Liver (tissue), 9 donors: Measurements from ENCODE around the gene PMPCB. TPM values are rescaled to one million over a fixed set of nuclear protein-coding genes. Genes with fewer than 3 reads are reported as not detected.

Source experiments
- DNase-seq: peaks from one replicate; pipeline ENCODE4 v3.0.0-alpha.2; 2017; ENCODE audit warnings: low spot score
- H3K27ac ChIP-seq, 2 donors: one replicate each; pipeline ENCODE4 v1.7.0; 2013; ENCODE audit warnings: inconsistent platforms in 2 of 2, low read length in 2 of 2, control low read depth in 1 of 2, low read depth in 1 of 2, mild to moderate bottlenecking in 1 of 2
- H3K27me3 ChIP-seq, 4 donors: one replicate each; pipeline versions ENCODE4 v1.6.1 to v1.7.0; 2013; ENCODE audit warnings: low read length in 3 of 4, inconsistent platforms in 1 of 4, mild to moderate bottlenecking in 1 of 4, moderate library complexity in 1 of 4; ENCODE audit not compliant: control insufficient read depth in 4 of 4, insufficient read depth in 4 of 4
- H3K36me3 ChIP-seq, 4 donors: one replicate each; pipeline versions ENCODE4 v1.6.1 to v1.7.0; 2013; ENCODE audit warnings: low read length in 3 of 4, mild to moderate bottlenecking in 3 of 4, low read depth in 1 of 4, moderate library complexity in 1 of 4; ENCODE audit not compliant: control insufficient read depth in 4 of 4, insufficient read depth in 3 of 4
- H3K4me1 ChIP-seq, 4 donors: one replicate each; pipeline versions ENCODE4 v1.6.1 to v1.7.0; 2013; ENCODE audit warnings: low read length in 3 of 4, mild to moderate bottlenecking in 3 of 4, moderate library complexity in 1 of 4; ENCODE audit not compliant: control insufficient read depth in 4 of 4, insufficient read depth in 4 of 4
- H3K4me3 ChIP-seq, 3 donors: one replicate each; pipeline versions ENCODE4 v1.6.1 to v1.7.0; 2013; ENCODE audit warnings: low read length in 3 of 3, control low read depth in 1 of 3, low read depth in 1 of 3, mild to moderate bottlenecking in 1 of 3
- H3K9ac ChIP-seq, 2 donors: one replicate each; pipeline ENCODE4 v1.7.0; 2013; ENCODE audit warnings: low read length in 2 of 2, mild to moderate bottlenecking in 2 of 2, moderate library complexity in 2 of 2, control low read depth in 1 of 2, low read depth in 1 of 2
- H3K9me3 ChIP-seq, 4 donors: one replicate each; pipeline versions ENCODE4 v1.6.1 to v1.7.0; 2013; ENCODE audit warnings: low read length in 3 of 4; ENCODE audit not compliant: control insufficient read depth in 4 of 4
- ATF3 ChIP-seq: IDR thresholded peaks from 2 replicates; pipeline ENCODE4 v1.6.1; 2016; ENCODE audit warnings: antibody characterized with exemption
- CTCF ChIP-seq: fragments of 150-350 bp; IDR thresholded peaks from 2 replicates; pipeline ENCODE4 v1.5.1; 2017; ENCODE audit warnings: improper control_type of control experiment, low read depth, low read length; ENCODE audit not compliant: missing input control
- EGR1 ChIP-seq, 2 donors: IDR thresholded peaks; 2 replicates each; pipeline ENCODE4 v1.6.1; 2016 to 2018; ENCODE audit warnings: antibody characterized with exemption in 2 of 2, low read depth in 2 of 2
- FOXA1 ChIP-seq: IDR thresholded peaks from 2 replicates; pipeline ENCODE4 v1.6.1; 2016; ENCODE audit warnings: antibody characterized with exemption
- FOXA2 ChIP-seq: IDR thresholded peaks from 2 replicates; pipeline ENCODE4 v1.6.1; 2016; ENCODE audit warnings: antibody characterized with exemption
- GABPA ChIP-seq, 2 donors: IDR thresholded peaks in 1 of 2; conservative IDR thresholded peaks in 1 of 2; 2 replicates each; pipeline ENCODE4 v1.6.1; 2016; ENCODE audit warnings: antibody characterized with exemption in 2 of 2, mild to moderate bottlenecking in 1 of 2, moderate library complexity in 1 of 2
- HNF4A ChIP-seq, 2 donors: conservative IDR thresholded peaks; 2 replicates each; pipeline ENCODE4 v1.6.1; 2016; ENCODE audit warnings: antibody characterized with exemption in 2 of 2, mild to moderate bottlenecking in 2 of 2
- HNF4G ChIP-seq: IDR thresholded peaks from 2 replicates; pipeline ENCODE4 v1.6.1; 2016; ENCODE audit warnings: antibody characterized with exemption
- JUND ChIP-seq, 2 donors: IDR thresholded peaks; 2 replicates each; pipeline ENCODE4 v1.6.1; 2016; ENCODE audit warnings: antibody characterized with exemption in 2 of 2
- MAX ChIP-seq: IDR thresholded peaks from 2 replicates; pipeline ENCODE4 v1.6.1; 2016; ENCODE audit warnings: antibody characterized with exemption
- NR2F2 ChIP-seq: IDR thresholded peaks from 2 replicates; pipeline ENCODE4 v1.6.1; 2016; ENCODE audit warnings: antibody characterized with exemption
- RAD21 ChIP-seq, 2 donors: IDR thresholded peaks; 2 replicates each; pipeline ENCODE4 v1.6.1; 2016; ENCODE audit warnings: antibody characterized with exemption in 2 of 2, mild to moderate bottlenecking in 2 of 2
- REST ChIP-seq: IDR thresholded peaks from 2 replicates; pipeline ENCODE4 v1.6.1; 2016; ENCODE audit warnings: antibody characterized with exemption, mild to moderate bottlenecking
- RXRA ChIP-seq, 2 donors: IDR thresholded peaks; 2 replicates each; pipeline ENCODE4 v1.6.1; 2017 to 2018; ENCODE audit warnings: antibody characterized with exemption in 2 of 2, mild to moderate bottlenecking in 1 of 2
- SP1 ChIP-seq: IDR thresholded peaks from 2 replicates; pipeline ENCODE4 v1.6.1; 2018; ENCODE audit warnings: antibody characterized with exemption, mild to moderate bottlenecking
- TAF1 ChIP-seq: conservative IDR thresholded peaks from 2 replicates; pipeline ENCODE4 v1.6.1; 2016; ENCODE audit warnings: antibody characterized with exemption, mild to moderate bottlenecking
- YY1 ChIP-seq: IDR thresholded peaks from 2 replicates; pipeline ENCODE4 v1.6.1; 2016; ENCODE audit warnings: antibody characterized with exemption, mild to moderate bottlenecking
- ZBTB33 ChIP-seq: IDR thresholded peaks from 2 replicates; pipeline ENCODE4 v1.6.1; 2016; ENCODE audit warnings: antibody characterized with exemption
- WGBS: extraction: QIAGEN DNeasy Blood & Tissue Kit; methylation state at CpG from one replicate; pipeline ENCODE4 v1.1.7; 2013; 5-methylcytosine and 5-hydroxymethylcytosine counted together
- polyA plus RNA-seq, 2 donors: library from polyadenylated mRNA; stranded (reverse) in 1 of 2; unstranded in 1 of 2; fragments of 200-250 nt in 1 of 2; fragments of >200 nt in 1 of 2; fragmentation: Nextera tagmentation in 1 of 2; extraction: Ambion mirVana in 1 of 2; gene quantifications; one replicate each; pipeline versions ENCODE4 v1.2.1 to v1.2.3, GENCODE V29; 2013 to 2015
- total RNA-seq, 2 donors: library from RNA; depleted of rRNA; stranded (reverse); fragments of >200 nt; gene quantifications; one replicate each; pipeline ENCODE4 v1.2.3, GENCODE V29; 2014
- donor health status: healthy.
- donor health status: healthy.
- donor health status: healthy.
- donor health status: healthy.
- donor health status: healthy.

The PMPCB gene
- total and polyA plus RNA-seq, 4 donors = 43.3 to 59.9 (median 53.7) TPM

GRCh38 chr7:103301441-103301840, 4.2 kb downstream of the PMPCB start:
- DNase-seq = no peak
- no peaks in the 10 kb centered on the region for H3K9me3 ChIP-seq
- H3K36me3 ChIP-seq = peaks cover 1 to 62% (median 45%) of the 10 kb centered on the region in 4 donors
- no peak for TF ChIP-seq YY1
- H3K9ac ChIP-seq = no peak overlapping the region
- H3K27ac ChIP-seq = no peak overlapping the region
- peaks cover 1 to 21% (median 18%) of the 10 kb centered on the region in 4 donors for H3K4me1 ChIP-seq
- WGBS = 75% methylated on average over 2 of the region's 2 CpGs
- no peaks in the 10 kb centered on the region for H3K27me3 ChIP-seq
- no peak overlapping the region for H3K4me3 ChIP-seq

GRCh38 chr7:103307503-103308231, 10.4 kb downstream of the PMPCB start:
- no peak for TF ChIP-seq EGR1 (IDR thresholded peaks at IDR 0.05; ENCODE audit: low read depth in 2 of 2)
- no peak overlapping the region for H3K4me3 ChIP-seq
- H3K36me3 ChIP-seq = peaks cover 6 to 75% (median 63%) of the 10 kb centered on the region in 4 donors
- DNase-seq = no peak
- no peaks in the 10 kb centered on the region for H3K9me3 ChIP-seq
- H3K27ac ChIP-seq = no peak overlapping the region
- no peak overlapping the region for H3K9ac ChIP-seq
- no peaks in the 10 kb centered on the region for H3K27me3 ChIP-seq
- H3K4me1 ChIP-seq = peaks cover 0 to 6% (median 2%) of the 10 kb centered on the region in 4 donors
- WGBS = 56% methylated on average over 3 of the region's 3 CpGs

- Histone ChIP-seq H3K9ac (no peak overlapping the region), H3K27me3 (no peaks in the 10 kb centered on the region), H3K9me3 (no peaks in the 10 kb centered on the region), H3K4me1 (peaks cover 0 to 1% (median 0%) of the 10 kb centered on the region in 4 donors), H3K4me3 (no peak overlapping the region), H3K36me3 (peaks cover 16 to 86% (median 79%) of the 10 kb centered on the region in 4 donors), H3K27ac (no peak overlapping the region)
- no peak for DNase-seq
- TF ChIP-seq TAF1 = no peak
- no peak for TF ChIP-seq REST
- no peak for TF ChIP-seq SP1
- no peak for TF ChIP-seq FOXA1
- no peak for TF ChIP-seq GABPA (IDR thresholded peaks at IDR 0.05 in 1 of 2, conservative IDR thresholded peaks at IDR 0.05 in 1 of 2)
- no peak for TF ChIP-seq RAD21 (IDR thresholded peaks at IDR 0.05)
- TF ChIP-seq NR2F2 = no peak
- TF ChIP-seq JUND (IDR thresholded peaks at IDR 0.05) = no peak
- no peak for TF ChIP-seq CTCF
- TF ChIP-seq FOXA2 = no peak
- no peak for TF ChIP-seq RXRA (IDR thresholded peaks at IDR 0.05)
- no peak for TF ChIP-seq HNF4A (conservative IDR thresholded peaks at IDR 0.05)
- TF ChIP-seq ATF3 = no peak
- no peak for TF ChIP-seq HNF4G
- no peak for TF ChIP-seq EGR1 (IDR thresholded peaks at IDR 0.05; ENCODE audit: low read depth in 2 of 2)
- no peak for TF ChIP-seq YY1
- TF ChIP-seq MAX = no peak
- TF ChIP-seq ZBTB33 = no peak
- 87% methylated on average over 2 of the region's 2 CpGs for WGBS
These were observed 17.6 kb downstream of the PMPCB start for GRCh38 chr7:103314852-103315251.
